LNCAP (cell line): Measurements from ENCODE around the gene KIF22.

ENCODE experiments used
- TF ChIP-seq, protein P1 (sequence below): fragments of 450-650 bp; IDR thresholded peaks from 2 replicates; pipeline ENCODE4 v1.5.1; 2017; ENCODE audit warnings: mild to moderate bottlenecking

Gene KIF22

GRCh38 chr16:29806641-29807425 lies 16.3 kb downstream of the KIF22 start:
- TF ChIP-seq, protein P1, sequence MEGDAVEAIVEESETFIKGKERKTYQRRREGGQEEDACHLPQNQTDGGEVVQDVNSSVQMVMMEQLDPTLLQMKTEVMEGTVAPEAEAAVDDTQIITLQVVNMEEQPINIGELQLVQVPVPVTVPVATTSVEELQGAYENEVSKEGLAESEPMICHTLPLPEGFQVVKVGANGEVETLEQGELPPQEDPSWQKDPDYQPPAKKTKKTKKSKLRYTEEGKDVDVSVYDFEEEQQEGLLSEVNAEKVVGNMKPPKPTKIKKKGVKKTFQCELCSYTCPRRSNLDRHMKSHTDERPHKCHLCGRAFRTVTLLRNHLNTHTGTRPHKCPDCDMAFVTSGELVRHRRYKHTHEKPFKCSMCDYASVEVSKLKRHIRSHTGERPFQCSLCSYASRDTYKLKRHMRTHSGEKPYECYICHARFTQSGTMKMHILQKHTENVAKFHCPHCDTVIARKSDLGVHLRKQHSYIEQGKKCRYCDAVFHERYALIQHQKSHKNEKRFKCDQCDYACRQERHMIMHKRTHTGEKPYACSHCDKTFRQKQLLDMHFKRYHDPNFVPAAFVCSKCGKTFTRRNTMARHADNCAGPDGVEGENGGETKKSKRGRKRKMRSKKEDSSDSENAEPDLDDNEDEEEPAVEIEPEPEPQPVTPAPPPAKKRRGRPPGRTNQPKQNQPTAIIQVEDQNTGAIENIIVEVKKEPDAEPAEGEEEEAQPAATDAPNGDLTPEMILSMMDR: no peak

GRCh38 chr16:29807426-29808218 lies 17.1 kb downstream of the KIF22 start:
- TF ChIP-seq, protein P1: peak; percentile 44

GRCh38 chr16:29808219-29808900 lies 17.8 kb downstream of the KIF22 start:
- TF ChIP-seq, protein P1: no peak

DNA sequence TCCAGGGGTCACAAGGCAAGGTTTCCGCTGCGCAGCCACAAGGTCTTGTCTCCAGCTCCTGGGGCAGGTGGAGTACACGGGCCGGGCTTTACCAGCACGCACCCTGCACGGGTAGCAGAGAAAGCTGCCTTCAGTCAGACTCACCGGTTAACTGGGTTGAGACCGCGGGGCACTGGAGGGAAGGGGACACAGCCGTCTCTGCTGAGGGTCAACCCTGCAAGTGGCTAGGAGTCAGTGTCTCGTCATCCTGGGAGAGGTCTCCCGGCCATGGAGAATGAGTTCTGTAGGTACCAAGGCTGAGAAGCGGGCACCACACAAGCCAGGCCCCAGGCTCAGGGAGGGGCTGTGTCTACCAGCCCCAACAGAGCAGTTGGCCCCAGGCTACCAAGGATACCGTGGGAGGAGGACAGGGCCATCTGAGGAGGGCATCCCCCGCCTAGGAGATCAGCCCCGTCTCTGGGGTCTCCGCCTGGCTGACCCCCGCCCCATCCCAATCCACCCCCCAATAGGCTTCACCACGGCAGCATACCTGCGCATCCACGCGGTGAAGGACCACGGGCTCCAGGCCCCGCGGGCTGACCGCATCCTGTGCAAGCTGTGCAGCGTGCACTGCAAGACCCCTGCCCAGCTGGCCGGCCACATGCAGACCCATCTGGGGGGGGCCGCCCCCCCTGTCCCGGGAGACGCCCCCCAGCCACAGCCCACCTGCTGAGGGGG lies 18.6 kb downstream of the KIF22 start:
- TF ChIP-seq, protein P1: no peak

- TF ChIP-seq, protein P1: no peak
Measured at GRCh38 chr16:29809850-29810698, 19.5 kb downstream of the KIF22 start.

- TF ChIP-seq, protein P1: no peak
Measured at GRCh38 chr16:29810699-29811169, 20.2 kb downstream of the KIF22 start.
